Ecto neural progenitor cell (in vitro differentiated cells): ENCODE results near the gene TGM2.

Experiments used
- DNase-seq: peaks from one replicate; pipeline ENCODE4 v3.0.0-alpha.2; 2018; ENCODE audit warnings: low spot score

The TGM2 gene

DNA sequence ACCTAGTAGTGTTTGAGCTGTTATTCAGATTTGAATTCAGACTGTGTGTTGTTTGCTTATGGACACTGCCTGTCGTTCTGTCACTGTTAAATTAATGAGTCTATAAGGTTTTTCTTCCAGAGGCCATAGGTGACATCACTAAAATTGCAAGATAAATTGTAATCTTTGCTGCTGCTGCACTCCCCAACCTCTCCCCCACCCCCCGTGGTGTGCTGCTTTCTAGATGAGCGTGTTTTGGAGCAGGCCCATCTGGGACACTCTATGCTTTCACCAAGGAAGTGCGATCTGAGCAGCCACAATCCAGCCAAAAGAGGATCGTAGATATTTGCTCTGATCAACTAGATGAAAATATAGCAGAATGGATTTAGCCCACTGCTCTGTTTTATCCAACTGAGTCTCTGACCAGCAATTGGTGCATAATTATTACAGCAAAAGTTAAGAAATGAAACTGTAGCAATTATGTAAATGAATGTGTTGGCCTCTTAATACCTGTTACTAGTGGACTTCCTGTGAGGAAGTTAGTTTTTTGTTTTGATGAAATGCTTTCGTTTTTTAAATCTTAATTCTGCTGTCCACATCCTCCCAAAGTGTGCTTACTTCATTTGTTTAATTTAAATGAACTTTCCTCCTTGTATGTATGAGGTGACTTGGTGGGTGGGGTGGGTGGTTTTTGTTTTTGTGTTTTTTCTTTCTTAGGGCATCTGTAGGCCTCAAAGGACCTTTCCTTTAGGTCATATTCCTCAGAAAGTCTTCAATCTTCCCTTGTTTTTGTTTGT is 73.4 kb downstream of the TGM2 start:
- DNase-seq = no peak

DNA sequence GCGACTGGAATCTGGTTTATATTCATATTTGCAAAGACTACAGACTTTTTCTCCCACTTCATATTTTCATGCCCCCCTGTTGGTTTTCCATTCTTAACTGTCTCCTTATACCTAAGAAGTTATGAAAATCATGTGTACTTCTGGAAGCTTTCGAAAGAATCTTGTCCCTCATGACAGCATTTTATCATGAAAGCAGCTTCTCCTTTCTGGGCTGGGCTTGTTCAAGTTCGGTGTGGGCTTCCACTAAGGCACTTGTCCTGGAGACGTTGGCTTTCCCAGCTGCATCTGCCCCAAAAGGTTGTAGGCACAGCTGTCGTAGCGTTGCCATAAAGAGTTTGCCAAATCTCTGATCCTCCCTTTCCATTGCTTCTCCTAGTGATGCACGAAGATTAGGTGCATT is 75.0 kb downstream of the TGM2 start:
- DNase-seq = no peak

DNA sequence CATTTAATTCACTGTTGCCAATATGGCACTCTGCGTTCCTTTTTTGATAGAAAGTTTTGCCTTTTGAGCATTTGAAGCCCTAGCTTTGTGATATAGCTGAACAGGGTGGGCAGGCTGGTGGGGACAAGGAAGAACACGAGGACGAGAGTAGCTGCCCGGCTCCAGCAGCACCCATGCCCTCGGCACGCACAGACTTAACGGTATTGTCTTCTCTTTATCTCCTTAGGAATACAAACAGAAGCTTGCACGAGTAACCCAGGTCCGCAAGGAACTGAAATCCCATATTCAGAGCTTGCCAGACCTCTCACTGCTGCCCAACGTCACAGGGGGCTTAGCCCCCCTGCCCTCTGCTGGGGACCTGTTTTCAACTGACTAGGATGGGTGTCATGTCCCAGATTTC is 75.6 kb downstream of the TGM2 start:
- DNase-seq = no peak

DNA sequence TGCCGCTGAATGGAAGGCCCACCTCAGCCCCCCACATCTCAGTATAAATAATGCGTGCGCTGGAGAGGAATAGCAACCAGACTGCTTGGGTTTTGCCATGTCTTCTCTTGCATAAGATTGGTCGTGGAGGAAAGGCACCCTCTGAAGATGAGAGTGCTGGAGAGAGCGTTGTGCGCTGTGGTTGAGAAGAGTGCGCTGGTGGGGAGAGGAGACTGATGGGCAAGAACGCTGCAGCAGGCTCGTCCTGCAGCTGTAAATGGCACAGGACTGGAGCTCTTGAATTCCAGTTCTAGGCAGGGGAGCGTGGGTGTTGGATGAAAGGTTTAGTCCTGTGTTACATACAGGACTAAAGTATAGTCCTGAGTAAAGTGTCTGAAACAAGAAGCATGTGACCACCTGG is 80.0 kb downstream of the TGM2 start:
- DNase-seq = no peak

DNA sequence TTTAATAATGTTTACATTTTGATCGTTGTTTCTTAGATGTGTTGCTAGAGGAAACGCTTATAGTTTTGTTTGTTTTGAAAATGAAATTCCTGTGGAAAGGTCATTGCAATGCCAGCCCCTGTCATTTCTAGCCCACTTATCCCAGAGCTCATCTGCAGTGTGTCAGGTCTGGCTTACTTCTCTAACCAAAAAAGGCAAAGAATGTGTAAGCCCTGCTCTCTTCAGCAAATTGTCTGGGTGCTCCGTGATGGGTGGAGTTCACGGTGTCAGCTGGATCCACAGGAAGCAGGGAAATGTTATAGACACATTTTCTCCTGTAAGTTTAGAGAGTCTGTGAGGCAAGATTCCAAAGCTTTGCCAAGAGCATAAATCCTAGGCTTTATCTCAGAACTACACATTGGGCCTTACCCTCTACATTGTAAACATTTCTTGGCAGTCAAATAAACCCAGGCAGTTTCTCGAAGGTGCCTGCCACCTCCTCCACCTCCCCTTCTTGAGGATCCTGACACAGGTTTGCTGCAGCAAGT is 80.6 kb downstream of the TGM2 start:
- no peak for DNase-seq

DNA sequence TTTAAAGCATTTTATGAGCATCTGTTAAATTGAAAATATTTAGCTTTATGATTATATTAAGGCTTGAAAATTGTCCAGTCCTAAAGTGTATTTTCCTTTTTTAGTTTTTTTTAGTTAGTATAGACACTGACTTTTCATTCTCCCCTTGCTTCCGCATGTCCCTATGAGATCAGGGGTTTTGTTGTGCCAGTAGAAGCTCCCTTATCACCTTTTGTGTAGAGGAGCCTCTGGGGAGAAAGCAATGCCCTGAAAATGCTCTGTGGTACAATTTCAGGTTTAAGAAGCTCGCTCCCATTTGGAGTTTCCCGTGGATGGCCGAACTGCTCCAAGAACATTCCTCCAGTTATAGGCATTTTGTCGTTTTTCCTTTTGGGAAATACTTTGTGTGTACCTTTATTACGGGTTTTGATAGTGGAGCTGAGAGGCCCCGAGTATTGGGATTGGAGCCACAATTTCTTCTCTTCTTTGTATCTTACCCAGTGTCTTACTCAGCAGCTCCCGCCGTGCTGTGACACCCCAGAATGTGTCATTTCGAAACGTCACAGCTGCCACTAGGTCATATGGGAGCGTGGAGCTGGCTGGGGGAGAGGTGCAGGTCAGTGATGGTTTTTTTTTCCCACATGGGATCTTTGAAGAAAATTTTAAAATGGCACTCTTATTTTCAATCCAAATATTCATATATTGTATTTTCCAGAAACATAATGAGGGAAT is 81.6 kb downstream of the TGM2 start:
- DNase-seq = no peak

DNA sequence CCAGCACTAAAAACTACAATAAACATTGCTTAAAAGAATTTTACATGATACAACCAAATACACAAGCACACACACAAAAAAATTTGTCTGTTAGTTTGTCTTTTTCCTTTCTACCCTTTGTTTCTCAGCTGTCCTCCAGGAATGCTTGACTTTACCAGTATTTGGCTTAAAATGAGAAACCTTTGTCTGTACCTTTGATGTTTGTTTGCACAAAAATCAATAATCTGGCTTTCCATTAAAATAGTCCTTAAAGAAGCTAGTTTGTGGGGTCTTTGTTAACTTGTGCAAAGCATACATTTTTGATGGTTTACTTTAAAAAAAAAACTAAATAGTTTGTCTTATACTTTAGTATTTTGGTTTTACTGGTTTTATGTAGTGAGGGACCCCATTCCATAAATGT is 82.2 kb downstream of the TGM2 start:
- no peak for DNase-seq

DNA sequence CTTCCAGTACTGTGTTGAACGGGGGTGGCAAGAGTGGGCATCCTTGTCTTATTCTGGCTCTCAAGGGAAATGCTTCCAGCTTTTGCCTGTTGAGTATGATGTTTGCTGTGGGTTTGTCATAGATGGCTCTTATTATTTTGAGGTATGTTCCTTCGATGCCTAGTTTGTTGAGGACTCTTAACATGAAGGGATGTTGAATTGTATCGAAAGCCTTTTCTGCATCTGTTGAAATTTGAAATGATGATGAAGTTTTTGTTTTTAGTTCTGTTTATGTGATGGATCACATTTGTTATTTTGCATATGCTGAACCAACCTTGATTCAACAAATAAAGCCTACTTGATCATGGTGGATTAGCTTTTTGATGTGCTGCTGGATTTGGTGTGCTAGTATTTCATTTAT is 83.5 kb downstream of the TGM2 start:
- DNase-seq = no peak

DNA sequence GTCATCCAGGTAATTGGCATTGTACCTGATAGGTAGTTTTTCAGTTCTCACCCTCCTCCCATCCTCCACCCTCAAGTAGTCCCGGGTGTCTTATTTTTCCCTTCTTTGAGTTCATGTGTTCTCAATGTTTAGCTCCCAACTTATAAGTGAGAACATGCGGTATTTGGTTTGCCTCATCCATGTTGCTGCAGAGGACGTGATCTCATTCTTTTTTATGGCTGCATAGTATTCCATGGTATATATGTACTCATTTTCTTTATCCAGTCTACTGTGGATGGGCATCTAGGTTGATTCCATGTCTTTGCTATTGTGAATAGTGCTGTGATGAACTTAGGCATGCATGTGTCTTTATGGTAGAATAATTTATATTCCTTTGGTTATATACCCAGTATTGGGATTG is 85.7 kb downstream of the TGM2 start:
- no peak for DNase-seq

DNA sequence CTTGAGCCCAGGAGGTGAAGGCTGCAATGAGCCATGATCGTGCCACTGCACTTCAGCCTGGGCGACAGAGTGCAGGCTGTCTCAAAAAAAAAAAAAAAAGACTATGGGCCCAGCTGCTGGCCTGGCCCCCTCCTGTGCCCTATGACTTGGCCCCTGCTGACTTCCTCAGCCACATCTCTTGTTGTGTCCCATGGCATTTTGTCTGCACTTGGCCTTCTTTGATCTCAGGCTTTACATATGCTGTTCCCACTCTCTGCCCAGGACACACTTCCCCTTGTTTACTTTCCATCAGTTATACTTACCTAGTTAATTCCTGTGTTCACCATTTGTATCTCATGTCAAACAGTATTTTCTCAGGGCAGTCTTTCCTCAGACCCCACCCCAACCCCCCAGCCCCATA is 87.0 kb downstream of the TGM2 start:
- DNase-seq = no peak
